Astrocyte (in vitro differentiated cells and primary cell): ENCODE results near the gene LATS2. TPM values are rescaled to one million over a fixed set of nuclear protein-coding genes. Genes with fewer than 3 reads are reported as not detected.
A peak's percentile ranks its signal among the peaks of the same experiment; 100 is the strongest.

ENCODE experiments used
- DNase-seq: peaks from one replicate; pipeline ENCODE4 v3.0.0-alpha.2; 2010; ENCODE audit warnings: low read depth
- FAIRE-seq: peaks from 2 replicates; lab custom pipeline; 2011; peaks lifted over from hg19 to GRCh38; lab: Jason Lieb, UNC
- H2AFZ ChIP-seq: 2 replicates; pipeline ENCODE4 v1.6.0; 2012; ENCODE audit warnings: low read depth, low read length, inconsistent platforms
- H3K27ac ChIP-seq: 2 replicates; pipeline ENCODE4 v1.5.1; 2011; ENCODE audit warnings: low read depth, low read length, inconsistent platforms
- H3K27me3 ChIP-seq: 2 replicates; pipeline ENCODE4 v1.6.0; 2011; ENCODE audit warnings: low read length, inconsistent platforms; ENCODE audit not compliant: insufficient read depth
- H3K36me3 ChIP-seq: 2 replicates; pipeline ENCODE4 v1.5.1; 2011; ENCODE audit warnings: low read length, inconsistent platforms; ENCODE audit not compliant: insufficient read depth
- H3K4me1 ChIP-seq: 2 replicates; pipeline ENCODE4 v1.5.1; 2011; ENCODE audit warnings: low read length, inconsistent platforms; ENCODE audit not compliant: insufficient read depth
- H3K4me2 ChIP-seq: 2 replicates; pipeline ENCODE4 v1.6.0; 2012; ENCODE audit warnings: low read length, inconsistent platforms
- H3K4me3 ChIP-seq: 2 replicates; pipeline ENCODE4 v1.5.1; 2011; ENCODE audit warnings: low read depth, mild to moderate bottlenecking, low read length, inconsistent platforms; ENCODE audit not compliant: insufficient read depth
- H3K79me2 ChIP-seq: 2 replicates; pipeline ENCODE4 v1.6.0; 2012; ENCODE audit warnings: mild to moderate bottlenecking, low read length, inconsistent platforms; ENCODE audit not compliant: insufficient read depth
- H3K9ac ChIP-seq: 2 replicates; pipeline ENCODE4 v1.6.0; 2012; ENCODE audit warnings: mild to moderate bottlenecking, low read length, inconsistent platforms
- H3K9me3 ChIP-seq: 2 replicates; pipeline ENCODE4 v1.5.1; 2012; ENCODE audit warnings: low read depth, mild to moderate bottlenecking, low read length, inconsistent platforms; ENCODE audit not compliant: insufficient read depth
- H4K20me1 ChIP-seq: 2 replicates; pipeline ENCODE4 v1.6.0; 2012; ENCODE audit warnings: low read length, inconsistent platforms; ENCODE audit not compliant: insufficient read depth
- H3K27ac Mint-ChIP-seq: one replicate; pipeline ENCODE4 v1.8.0; 2021; ENCODE audit warnings: mild to moderate bottlenecking, mixed read lengths; ENCODE audit not compliant: unreplicated experiment
- H3K27me3 Mint-ChIP-seq: one replicate; pipeline ENCODE4 v1.8.0; 2021; ENCODE audit warnings: low read depth, mixed read lengths; ENCODE audit not compliant: unreplicated experiment
- H3K36me3 Mint-ChIP-seq: one replicate; pipeline ENCODE4 v1.8.0; 2021; ENCODE audit warnings: low read depth, mixed read lengths; ENCODE audit not compliant: unreplicated experiment
- H3K4me1 Mint-ChIP-seq: one replicate; pipeline ENCODE4 v1.8.0; 2021; ENCODE audit warnings: low read depth, mixed read lengths; ENCODE audit not compliant: unreplicated experiment
- H3K4me3 Mint-ChIP-seq: one replicate; pipeline ENCODE4 v1.8.0; 2021; ENCODE audit warnings: mild to moderate bottlenecking, moderate library complexity, mixed read lengths; ENCODE audit not compliant: unreplicated experiment
- H3K9me3 Mint-ChIP-seq: one replicate; pipeline ENCODE4 v1.8.0; 2021; ENCODE audit warnings: mild to moderate bottlenecking, mixed read lengths; ENCODE audit not compliant: unreplicated experiment
- EZH2 ChIP-seq: IDR thresholded peaks from 2 replicates; pipeline ENCODE4 v1.6.1; 2012; ENCODE audit warnings: mild to moderate bottlenecking, low read length, inconsistent platforms; ENCODE audit not compliant: insufficient read depth
- total RNA-seq: library from RNA; stranded (reverse); gene quantifications from 2 replicates; pipeline ENCODE4 v1.2.1, GENCODE V29; 2021
- TF ChIP-seq, protein P1 (sequence below): IDR thresholded peaks from 2 replicates; pipeline ENCODE4 v1.5.1; 2011; ENCODE audit warnings: low read depth, mild to moderate bottlenecking, inconsistent platforms, low read length, moderate library complexity; ENCODE audit not compliant: insufficient read depth

LATS2 gene
- total RNA-seq, 1 donor from 2014 or later = 46.7 TPM

GRCh38 chr13:21076253-21076652 lies 14.9 kb upstream of the LATS2 start:
- H3K36me3 Mint-ChIP-seq = no peaks in the 10 kb centered on the region
- Histone ChIP-seq H2AFZ (no peak overlapping the region), H3K4me1 (peaks cover 25% of the 10 kb centered on the region), H3K4me3 (no peak overlapping the region), H3K36me3 (no peaks in the 10 kb centered on the region), H3K9ac (no peak overlapping the region), H3K79me2 (no peaks in the 10 kb centered on the region), H3K4me2 (no peak overlapping the region), H4K20me1 (no peaks in the 10 kb centered on the region), H3K27me3 (no peaks in the 10 kb centered on the region), H3K27ac (no peak overlapping the region), H3K9me3 (no peaks in the 10 kb centered on the region)
- no peak overlapping the region for H3K4me3 Mint-ChIP-seq
- FAIRE-seq = no peak
- TF ChIP-seq, protein P1, sequence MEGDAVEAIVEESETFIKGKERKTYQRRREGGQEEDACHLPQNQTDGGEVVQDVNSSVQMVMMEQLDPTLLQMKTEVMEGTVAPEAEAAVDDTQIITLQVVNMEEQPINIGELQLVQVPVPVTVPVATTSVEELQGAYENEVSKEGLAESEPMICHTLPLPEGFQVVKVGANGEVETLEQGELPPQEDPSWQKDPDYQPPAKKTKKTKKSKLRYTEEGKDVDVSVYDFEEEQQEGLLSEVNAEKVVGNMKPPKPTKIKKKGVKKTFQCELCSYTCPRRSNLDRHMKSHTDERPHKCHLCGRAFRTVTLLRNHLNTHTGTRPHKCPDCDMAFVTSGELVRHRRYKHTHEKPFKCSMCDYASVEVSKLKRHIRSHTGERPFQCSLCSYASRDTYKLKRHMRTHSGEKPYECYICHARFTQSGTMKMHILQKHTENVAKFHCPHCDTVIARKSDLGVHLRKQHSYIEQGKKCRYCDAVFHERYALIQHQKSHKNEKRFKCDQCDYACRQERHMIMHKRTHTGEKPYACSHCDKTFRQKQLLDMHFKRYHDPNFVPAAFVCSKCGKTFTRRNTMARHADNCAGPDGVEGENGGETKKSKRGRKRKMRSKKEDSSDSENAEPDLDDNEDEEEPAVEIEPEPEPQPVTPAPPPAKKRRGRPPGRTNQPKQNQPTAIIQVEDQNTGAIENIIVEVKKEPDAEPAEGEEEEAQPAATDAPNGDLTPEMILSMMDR = no peak
- DNase-seq = no peak
- H3K27me3 Mint-ChIP-seq = peaks cover 2% of the 10 kb centered on the region
- H3K4me1 Mint-ChIP-seq = peaks cover 34% of the 10 kb centered on the region
- no peak overlapping the region for H3K27ac Mint-ChIP-seq
- no peaks in the 10 kb centered on the region for H3K9me3 Mint-ChIP-seq

DNA sequence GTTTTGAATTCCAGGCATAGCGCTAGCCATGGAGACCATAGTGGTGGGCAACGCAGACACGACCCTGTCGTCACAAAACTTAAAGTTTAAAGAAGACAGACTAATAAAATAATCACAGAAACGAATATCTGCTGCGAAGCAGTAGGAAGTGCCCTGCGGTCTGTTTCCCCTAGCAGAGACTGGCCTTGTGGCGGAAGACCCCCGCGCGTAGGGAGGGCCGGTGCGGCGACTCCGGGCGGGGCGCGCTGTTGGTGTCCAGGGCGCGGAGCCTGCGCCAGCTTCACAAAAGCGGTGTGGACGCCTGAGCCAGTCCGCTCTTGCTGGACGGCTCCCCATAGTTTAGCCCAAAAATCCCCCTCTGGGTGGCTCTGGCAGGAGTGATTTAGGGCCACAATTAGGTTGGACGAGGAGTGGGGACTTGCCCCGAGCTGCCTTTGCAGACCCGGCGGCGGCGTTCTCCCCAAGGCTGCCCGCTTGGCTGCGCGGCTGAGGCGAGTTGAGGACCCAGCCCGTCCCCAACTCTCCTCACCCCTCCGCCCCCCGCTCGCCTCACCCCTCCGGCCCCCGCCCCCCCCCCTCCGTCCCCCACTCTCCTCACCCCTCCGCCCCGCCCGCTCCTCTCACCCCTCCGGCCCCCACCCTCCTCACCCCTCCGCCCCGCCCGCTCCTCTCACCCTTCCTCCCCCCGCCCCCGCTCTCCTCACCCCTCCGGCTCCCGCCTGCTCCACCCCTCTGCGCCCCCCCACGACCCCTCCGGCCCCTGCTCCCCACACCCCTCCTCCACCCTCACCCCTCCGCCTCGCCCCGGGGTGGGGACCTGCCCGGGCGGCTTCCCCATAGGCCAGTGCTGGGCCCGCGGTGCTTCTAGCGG lies 14.2 kb upstream of the LATS2 start:
- FAIRE-seq (no peak), DNase-seq (no peak)
- Histone ChIP-seq H3K79me2 (no peaks in the 10 kb centered on the region), H3K9ac (peak overlapping the region; percentile 73), H2AFZ (peak overlapping the region; percentile 87), H4K20me1 (no peaks in the 10 kb centered on the region), H3K4me3 (peak overlapping the region; percentile 53), H3K27me3 (no peaks in the 10 kb centered on the region), H3K4me2 (peak overlapping the region; percentile 86), H3K36me3 (no peaks in the 10 kb centered on the region), H3K4me1 (peaks cover 24% of the 10 kb centered on the region), H3K9me3 (no peaks in the 10 kb centered on the region), H3K27ac (peak overlapping the region; percentile 32)
- Mint-ChIP-seq H3K36me3 (no peaks in the 10 kb centered on the region), H3K9me3 (no peaks in the 10 kb centered on the region), H3K27me3 (peaks cover 2% of the 10 kb centered on the region), H3K4me1 (peaks cover 33% of the 10 kb centered on the region), H3K27ac (no peak overlapping the region), H3K4me3 (peak overlapping the region; percentile 41)
- TF ChIP-seq, protein P1 = no peak
- TF ChIP-seq EZH2 = no peak

DNA sequence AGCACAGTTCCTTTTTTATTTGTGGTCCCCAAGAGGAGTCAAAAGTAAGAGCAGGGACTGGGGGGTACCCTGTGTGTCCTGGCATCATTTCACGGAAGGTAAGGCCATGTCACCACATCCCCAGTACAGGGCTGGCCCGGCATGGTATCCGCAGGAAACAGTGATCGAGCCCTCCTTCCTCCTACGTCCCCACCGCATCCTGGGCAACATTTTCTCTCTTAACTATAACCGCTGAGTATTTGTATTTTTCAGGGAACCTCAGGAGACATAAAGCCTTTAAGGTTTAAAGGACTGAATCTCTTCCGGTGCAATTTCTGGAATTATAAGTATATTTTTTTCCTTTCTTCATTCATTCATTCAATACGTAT lies 13.6 kb upstream of the LATS2 start:
- Histone ChIP-seq H3K36me3 (no peaks in the 10 kb centered on the region), H3K79me2 (no peaks in the 10 kb centered on the region), H3K9ac (peak overlapping the region; percentile 73), H4K20me1 (no peaks in the 10 kb centered on the region), H3K4me1 (peaks cover 19% of the 10 kb centered on the region), H3K9me3 (no peaks in the 10 kb centered on the region), H3K4me3 (peak overlapping the region; percentile 53), H3K27ac (no peak overlapping the region), H2AFZ (peak overlapping the region; percentile 87), H3K27me3 (no peaks in the 10 kb centered on the region), H3K4me2 (peak overlapping the region; percentile 86)
- H3K4me1 Mint-ChIP-seq = peaks cover 29% of the 10 kb centered on the region
- no peaks in the 10 kb centered on the region for H3K36me3 Mint-ChIP-seq
- peaks cover 2% of the 10 kb centered on the region for H3K27me3 Mint-ChIP-seq
- DNase-seq = no peak
- peak overlapping the region; percentile 41 for H3K4me3 Mint-ChIP-seq
- no peak for TF ChIP-seq EZH2
- TF ChIP-seq, protein P1 = no peak
- no peaks in the 10 kb centered on the region for H3K9me3 Mint-ChIP-seq
- FAIRE-seq = no peak
- no peak overlapping the region for H3K27ac Mint-ChIP-seq
